MM.1S (cell line): ENCODE results near the gene STX17.

Experiments
- DNase-seq: peaks from one replicate; pipeline ENCODE4 v3.0.0-alpha.2; 2015
- H2AFZ ChIP-seq: fragments of 300-600 bp; sonication (generic); 2 replicates; pipeline ENCODE4 v1.6.0; 2016; ENCODE audit warnings: antibody characterized with exemption, low read length
- H3F3A ChIP-seq: fragments of 300-600 bp; sonication (generic); 2 replicates; pipeline ENCODE4 v1.6.1; 2016; ENCODE audit warnings: mild to moderate bottlenecking, antibody characterized with exemption, low read length, moderate library complexity, mixed read lengths; ENCODE audit not compliant: insufficient read depth
- H3K27ac ChIP-seq: fragments of 300-600 bp; sonication (generic); 2 replicates; pipeline ENCODE4 v1.5.1; 2016; ENCODE audit warnings: mild to moderate bottlenecking, low read length
- H3K27me3 ChIP-seq: fragments of 300-600 bp; sonication (generic); replicated peaks from 2 replicates; pipeline ENCODE4 v1.6.0; 2016; ENCODE audit warnings: low read length; ENCODE audit not compliant: insufficient read depth
- H3K36me3 ChIP-seq: fragments of 300-600 bp; sonication (generic); replicated peaks from 2 replicates; pipeline ENCODE4 v1.6.1; 2016; ENCODE audit warnings: mild to moderate bottlenecking, low read length, mixed read lengths; ENCODE audit not compliant: insufficient read depth
- H3K4me1 ChIP-seq: fragments of 300-600 bp; sonication (generic); 2 replicates; pipeline ENCODE4 v1.6.1; 2016; ENCODE audit warnings: low read length, mixed read lengths
- H3K4me2 ChIP-seq: fragments of 300-600 bp; sonication (generic); 2 replicates; pipeline ENCODE4 v1.6.0; 2016; ENCODE audit warnings: low read depth, low read length
- H3K4me3 ChIP-seq: fragments of 300-600 bp; sonication (generic); 2 replicates; pipeline ENCODE4 v1.5.1; 2016; ENCODE audit warnings: low read length, mixed read lengths
- H3K79me2 ChIP-seq: fragments of 300-600 bp; sonication (generic); 2 replicates; pipeline ENCODE4 v1.6.1; 2016; ENCODE audit warnings: mixed run types, low read length, mixed read lengths
- H3K9ac ChIP-seq: fragments of 300-600 bp; sonication (generic); 2 replicates; pipeline ENCODE4 v1.6.1; 2016; ENCODE audit warnings: low read length, mixed read lengths
- H3K9me2 ChIP-seq: fragments of 300-600 bp; sonication (generic); replicated peaks from 2 replicates; pipeline ENCODE4 v1.6.1; 2016; ENCODE audit warnings: mild to moderate bottlenecking, low read length, mixed read lengths; ENCODE audit not compliant: insufficient read depth
- H3K9me3 ChIP-seq: fragments of 300-600 bp; sonication (generic); replicated peaks from 2 replicates; pipeline ENCODE4 v1.6.1; 2016; ENCODE audit warnings: mild to moderate bottlenecking, low read length, mixed read lengths; ENCODE audit not compliant: insufficient read depth
- H4K20me1 ChIP-seq: fragments of 300-600 bp; sonication (generic); 2 replicates; pipeline ENCODE4 v1.6.1; 2016; ENCODE audit warnings: mild to moderate bottlenecking, low read length, moderate library complexity, mixed read lengths; ENCODE audit not compliant: insufficient read depth
- CTCF ChIP-seq: fragments of 300-600 bp; sonication (generic); IDR thresholded peaks from 2 replicates; pipeline ENCODE4 v1.5.1; 2016; ENCODE audit warnings: antibody characterized with exemption, low read length, mixed read lengths
- EZH2 ChIP-seq: fragments of 300-600 bp; sonication (generic); optimal IDR thresholded peaks from 2 replicates; pipeline ENCODE3; 2017; ENCODE audit warnings: low read depth, mild to moderate bottlenecking, antibody characterized with exemption, low read length, mixed read lengths
- EZH2phosphoT487 ChIP-seq: fragments of 300-600 bp; sonication (generic); IDR thresholded peaks from 2 replicates; pipeline ENCODE4 v1.6.1; 2018; ENCODE audit warnings: antibody characterized with exemption, low read length

STX17 gene

GRCh38 chr9:99881769-99882168 lies 24.7 kb upstream of the STX17 start:
- TF ChIP-seq EZH2 (no peak), CTCF (no peak), EZH2phosphoT487 (no peak)
- no peaks in the 10 kb centered on the region for H3K36me3 ChIP-seq
- no peaks in the 10 kb centered on the region for H4K20me1 ChIP-seq
- H3K9ac ChIP-seq: no peak overlapping the region
- no peaks in the 10 kb centered on the region for H3K79me2 ChIP-seq
- no peaks in the 10 kb centered on the region for H3K4me1 ChIP-seq
- H3K4me2 ChIP-seq: no peak overlapping the region
- H3K9me3 ChIP-seq: no peaks in the 10 kb centered on the region
- no peak for DNase-seq
- no peak overlapping the region for H2AFZ ChIP-seq
- no peaks in the 10 kb centered on the region for H3K9me2 ChIP-seq
- H3K27ac ChIP-seq: no peak overlapping the region
- no peak overlapping the region for H3K4me3 ChIP-seq
- H3F3A ChIP-seq: no peaks in the 10 kb centered on the region
- no peaks in the 10 kb centered on the region for H3K27me3 ChIP-seq

GRCh38 chr9:99885747-99886146 lies 20.7 kb upstream of the STX17 start:
- no peak overlapping the region for H2AFZ ChIP-seq
- H3F3A ChIP-seq: no peaks in the 10 kb centered on the region
- H3K79me2 ChIP-seq: no peaks in the 10 kb centered on the region
- H3K9me2 ChIP-seq: no peaks in the 10 kb centered on the region
- DNase-seq: no peak
- no peaks in the 10 kb centered on the region for H3K27me3 ChIP-seq
- no peak overlapping the region for H3K4me2 ChIP-seq
- no peak overlapping the region for H3K9ac ChIP-seq
- TF ChIP-seq CTCF (no peak), EZH2phosphoT487 (no peak), EZH2 (no peak)
- H3K9me3 ChIP-seq: no peaks in the 10 kb centered on the region
- no peaks in the 10 kb centered on the region for H4K20me1 ChIP-seq
- H3K36me3 ChIP-seq: no peaks in the 10 kb centered on the region
- no peaks in the 10 kb centered on the region for H3K4me1 ChIP-seq
- H3K4me3 ChIP-seq: no peak overlapping the region
- H3K27ac ChIP-seq: no peak overlapping the region

- H4K20me1 ChIP-seq: no peaks in the 10 kb centered on the region
- no peak overlapping the region for H3K4me2 ChIP-seq
- no peaks in the 10 kb centered on the region for H3K9me3 ChIP-seq
- H3K27ac ChIP-seq: no peak overlapping the region
- no peaks in the 10 kb centered on the region for H3K9me2 ChIP-seq
- TF ChIP-seq EZH2phosphoT487: no peak
- TF ChIP-seq CTCF: peak; percentile 16; the same call in 1 of the 2 replicates
- H3K27me3 ChIP-seq: no peaks in the 10 kb centered on the region
- H3K4me1 ChIP-seq: no peaks in the 10 kb centered on the region
- H3K9ac ChIP-seq: no peak overlapping the region
- DNase-seq: no peak
- H2AFZ ChIP-seq: no peak overlapping the region
- H3K4me3 ChIP-seq: no peak overlapping the region
- no peaks in the 10 kb centered on the region for H3F3A ChIP-seq
- no peaks in the 10 kb centered on the region for H3K79me2 ChIP-seq
- no peaks in the 10 kb centered on the region for H3K36me3 ChIP-seq
Measured at GRCh38 chr9:99889120-99889519, 17.3 kb upstream of the STX17 start.
